Measurements from ENCODE around the gene TICRR.

DNA sequence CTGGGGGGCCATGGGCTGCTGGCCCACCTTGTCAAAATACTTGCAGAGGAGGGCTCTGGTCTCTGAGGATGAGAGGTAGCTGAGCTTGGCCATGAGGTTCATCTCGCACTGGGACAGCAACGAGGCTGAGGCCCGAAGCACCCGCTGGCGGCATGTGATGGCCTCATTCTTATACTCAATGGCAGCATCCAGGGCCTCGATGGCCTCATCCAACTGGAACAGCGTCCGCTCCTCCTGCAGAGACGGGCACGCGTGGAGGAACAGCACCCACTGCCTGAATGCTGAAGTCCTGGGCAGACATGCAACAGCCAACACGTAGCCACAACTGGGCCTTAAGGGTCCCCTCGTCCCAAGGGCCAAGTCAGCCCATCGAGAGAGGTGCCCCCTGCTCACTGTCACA, 55.0 kb downstream of the TICRR start:
- TF ChIP-seq EZH2 (optimal IDR thresholded peaks at IDR 0.05; ENCODE audit: low read depth, low read length) (no peak), CTCF (IDR thresholded peaks at IDR 0.05; ENCODE audit: low read length) (no peak), EZH2phosphoT487 (IDR thresholded peaks at IDR 0.05; ENCODE audit: low read length) (no peak)
